ENCODE data around the gene DDX3X.

Gene DDX3X

GRCh38 chrX:41329101-41329500 lies 4.9 kb upstream of the DDX3X start:
- Histone ChIP-seq H3K27ac (ENCODE audit: low read length) (no peak overlapping the region), H3K9ac (ENCODE audit: low read length) (no peak overlapping the region), H3K27me3 (ENCODE audit: control insufficient read depth, insufficient read depth, low read length) (no peaks in the 10 kb centered on the region), H3K9me3 (ENCODE audit: control insufficient read depth, low read depth, low read length) (no peaks in the 10 kb centered on the region), H3K4me3 (ENCODE audit: low read length) (no peak overlapping the region), H3K36me3 (ENCODE audit: control insufficient read depth, low read depth, low read length) (no peaks in the 10 kb centered on the region), H3K4me1 (ENCODE audit: control insufficient read depth, low read depth, low read length) (peaks cover 12% of the 10 kb centered on the region)

GRCh38 chrX:41332005-41332404 lies 2.0 kb upstream of the DDX3X start:
- H3K27ac ChIP-seq (ENCODE audit: low read length), result no peak overlapping the region
- H3K9ac ChIP-seq (ENCODE audit: low read length), result peak overlapping the region; percentile 99
- no peaks in the 10 kb centered on the region for H3K36me3 ChIP-seq (ENCODE audit: control insufficient read depth, low read depth, low read length)
- H3K4me1 ChIP-seq (ENCODE audit: control insufficient read depth, low read depth, low read length), result peaks cover 12% of the 10 kb centered on the region
- no peaks in the 10 kb centered on the region for H3K27me3 ChIP-seq (ENCODE audit: control insufficient read depth, insufficient read depth, low read length)
- H3K4me3 ChIP-seq (ENCODE audit: low read length), result peak overlapping the region; percentile 65
- H3K9me3 ChIP-seq (ENCODE audit: control insufficient read depth, low read depth, low read length), result no peaks in the 10 kb centered on the region

GRCh38 chrX:41332408-41333002 lies 1.5 kb upstream of the DDX3X start:
- Histone ChIP-seq H3K4me3 (ENCODE audit: low read length) (peak overlapping the region; percentile 65), H3K9me3 (ENCODE audit: control insufficient read depth, low read depth, low read length) (no peaks in the 10 kb centered on the region), H3K9ac (ENCODE audit: low read length) (peak overlapping the region; percentile 99), H3K27me3 (ENCODE audit: control insufficient read depth, insufficient read depth, low read length) (no peaks in the 10 kb centered on the region), H3K4me1 (ENCODE audit: control insufficient read depth, low read depth, low read length) (peaks cover 12% of the 10 kb centered on the region), H3K36me3 (ENCODE audit: control insufficient read depth, low read depth, low read length) (no peaks in the 10 kb centered on the region), H3K27ac (ENCODE audit: low read length) (peak overlapping the region; percentile 80)

- Histone ChIP-seq H3K4me3 (ENCODE audit: low read length) (peak overlapping the region; percentile 82), H3K27ac (ENCODE audit: low read length) (peak overlapping the region; percentile 100), H3K27me3 (ENCODE audit: control insufficient read depth, insufficient read depth, low read length) (no peaks in the 10 kb centered on the region), H3K9me3 (ENCODE audit: control insufficient read depth, low read depth, low read length) (no peaks in the 10 kb centered on the region), H3K4me1 (ENCODE audit: control insufficient read depth, low read depth, low read length) (peaks cover 12% of the 10 kb centered on the region), H3K9ac (ENCODE audit: low read length) (peak overlapping the region; percentile 99), H3K36me3 (ENCODE audit: control insufficient read depth, low read depth, low read length) (no peaks in the 10 kb centered on the region)
These were observed 789 bp upstream of the DDX3X start for GRCh38 chrX:41333003-41333743.

- Histone ChIP-seq H3K9me3 (ENCODE audit: control insufficient read depth, low read depth, low read length) (no peaks in the 10 kb centered on the region), H3K36me3 (ENCODE audit: control insufficient read depth, low read depth, low read length) (peaks cover 7% of the 10 kb centered on the region), H3K4me1 (ENCODE audit: control insufficient read depth, low read depth, low read length) (peaks cover 12% of the 10 kb centered on the region), H3K9ac (ENCODE audit: low read length) (peak overlapping the region; percentile 99), H3K27ac (ENCODE audit: low read length) (peak overlapping the region; percentile 100), H3K4me3 (ENCODE audit: low read length) (peak overlapping the region; percentile 82), H3K27me3 (ENCODE audit: control insufficient read depth, insufficient read depth, low read length) (no peaks in the 10 kb centered on the region)
These were observed 618 bp downstream of the DDX3X start for GRCh38 chrX:41334363-41335197.

GRCh38 chrX:41335198-41335957 lies 1.4 kb downstream of the DDX3X start:
- Histone ChIP-seq H3K4me1 (ENCODE audit: control insufficient read depth, low read depth, low read length) (peaks cover 8% of the 10 kb centered on the region), H3K27ac (ENCODE audit: low read length) (no peak overlapping the region), H3K36me3 (ENCODE audit: control insufficient read depth, low read depth, low read length) (peaks cover 13% of the 10 kb centered on the region)

GRCh38 chrX:41335958-41336331 lies 2.0 kb downstream of the DDX3X start:
- peaks cover 18% of the 10 kb centered on the region for H3K36me3 ChIP-seq (ENCODE audit: control insufficient read depth, low read depth, low read length)
- peak overlapping the region; percentile 99 for H3K9ac ChIP-seq (ENCODE audit: low read length)
- H3K27ac ChIP-seq (ENCODE audit: low read length), result no peak overlapping the region
- H3K9me3 ChIP-seq (ENCODE audit: control insufficient read depth, low read depth, low read length), result peaks cover 5% of the 10 kb centered on the region
- peaks cover 8% of the 10 kb centered on the region for H3K4me1 ChIP-seq (ENCODE audit: control insufficient read depth, low read depth, low read length)
- H3K4me3 ChIP-seq (ENCODE audit: low read length), result peak overlapping the region; percentile 82
- H3K27me3 ChIP-seq (ENCODE audit: control insufficient read depth, insufficient read depth, low read length), result no peaks in the 10 kb centered on the region

More at GRCh38 chrX:41335198-41335957, 1.4 kb downstream of the DDX3X start:
- Histone ChIP-seq H3K4me3 (ENCODE audit: low read length) (peak overlapping the region; percentile 82), H3K9me3 (ENCODE audit: control insufficient read depth, low read depth, low read length) (peaks cover 5% of the 10 kb centered on the region), H3K27me3 (ENCODE audit: control insufficient read depth, insufficient read depth, low read length) (no peaks in the 10 kb centered on the region), H3K9ac (ENCODE audit: low read length) (peak overlapping the region; percentile 99)

GRCh38 chrX:41336447-41336846 lies 2.5 kb downstream of the DDX3X start:
- Histone ChIP-seq H3K36me3 (ENCODE audit: control insufficient read depth, low read depth, low read length) (peaks cover 23% of the 10 kb centered on the region), H3K4me3 (ENCODE audit: low read length) (peak overlapping the region; percentile 82), H3K27me3 (ENCODE audit: control insufficient read depth, insufficient read depth, low read length) (no peaks in the 10 kb centered on the region), H3K9me3 (ENCODE audit: control insufficient read depth, low read depth, low read length) (peaks cover 7% of the 10 kb centered on the region), H3K27ac (ENCODE audit: low read length) (no peak overlapping the region), H3K9ac (ENCODE audit: low read length) (peak overlapping the region; percentile 99), H3K4me1 (ENCODE audit: control insufficient read depth, low read depth, low read length) (peaks cover 4% of the 10 kb centered on the region)

- H3K27ac ChIP-seq (ENCODE audit: low read length), result no peak overlapping the region
- H3K36me3 ChIP-seq (ENCODE audit: control insufficient read depth, low read depth, low read length), result peaks cover 30% of the 10 kb centered on the region
- H3K4me3 ChIP-seq (ENCODE audit: low read length), result peak overlapping the region; percentile 82
- no peaks in the 10 kb centered on the region for H3K27me3 ChIP-seq (ENCODE audit: control insufficient read depth, insufficient read depth, low read length)
- H3K9me3 ChIP-seq (ENCODE audit: control insufficient read depth, low read depth, low read length), result peaks cover 10% of the 10 kb centered on the region
- no peaks in the 10 kb centered on the region for H3K4me1 ChIP-seq (ENCODE audit: control insufficient read depth, low read depth, low read length)
- no peak overlapping the region for H3K9ac ChIP-seq (ENCODE audit: low read length)
These were observed 3.2 kb downstream of the DDX3X start for GRCh38 chrX:41337140-41337539.

- Histone ChIP-seq H3K36me3 (ENCODE audit: control insufficient read depth, low read depth, low read length) (peaks cover 43% of the 10 kb centered on the region), H3K27me3 (ENCODE audit: control insufficient read depth, insufficient read depth, low read length) (no peaks in the 10 kb centered on the region), H3K27ac (ENCODE audit: low read length) (no peak overlapping the region), H3K9me3 (ENCODE audit: control insufficient read depth, low read depth, low read length) (peaks cover 15% of the 10 kb centered on the region), H3K4me3 (ENCODE audit: low read length) (peak overlapping the region; percentile 11), H3K9ac (ENCODE audit: low read length) (no peak overlapping the region), H3K4me1 (ENCODE audit: control insufficient read depth, low read depth, low read length) (no peaks in the 10 kb centered on the region)
These were observed 4.5 kb downstream of the DDX3X start for GRCh38 chrX:41338436-41338835.

GRCh38 chrX:41339148-41339547 lies 5.2 kb downstream of the DDX3X start:
- no peaks in the 10 kb centered on the region for H3K27me3 ChIP-seq (ENCODE audit: control insufficient read depth, insufficient read depth, low read length)
- H3K4me1 ChIP-seq (ENCODE audit: control insufficient read depth, low read depth, low read length), result no peaks in the 10 kb centered on the region
- H3K9me3 ChIP-seq (ENCODE audit: control insufficient read depth, low read depth, low read length), result peaks cover 18% of the 10 kb centered on the region
- no peak overlapping the region for H3K4me3 ChIP-seq (ENCODE audit: low read length)
- H3K27ac ChIP-seq (ENCODE audit: low read length), result no peak overlapping the region
- H3K9ac ChIP-seq (ENCODE audit: low read length), result no peak overlapping the region
- H3K36me3 ChIP-seq (ENCODE audit: control insufficient read depth, low read depth, low read length), result peaks cover 50% of the 10 kb centered on the region
